Panc1 (cell line): ENCODE results near the gene MON1A. TPM values are rescaled to one million over a fixed set of nuclear protein-coding genes. Genes with fewer than 3 reads are reported as not detected.

Source experiments
- ATAC-seq: fragments of 200-7000 bp; cut with Tn5 transposase; 2 replicates; pipeline ENCODE4 v1.9.1; 2020; ENCODE audit warnings: mild to moderate bottlenecking, moderate library complexity
- BruUV-seq: library from RNA; stranded (reverse); fragments of 400-500 nt; replicated peaks from 2 replicates; lab custom pipeline; 2021; lab: Mats Ljungman, UMichigan
- CTCF ChIA-PET: fragments of 300-600 bp; sonication (Branson Sonifier 250); formaldehyde crosslinking; loops from one replicate; lab custom pipeline; 2022; ENCODE audit warnings: antibody characterized with exemption; lab: Charles Lee
- POLR2A ChIA-PET: fragments of 300-600 bp; sonication (Branson Sonifier 250); formaldehyde crosslinking; loops from one replicate; lab custom pipeline; 2022; ENCODE audit warnings: antibody characterized with exemption; lab: Charles Lee
- DNase-seq: peaks from one replicate; pipeline ENCODE4 v3.0.0-alpha.2; 2010; ENCODE audit warnings: low read depth, low spot score
- H3K27ac ChIP-seq: 2 replicates; pipeline ENCODE4 v1.5.1; 2011; ENCODE audit warnings: mild to moderate bottlenecking, low read length, inconsistent platforms
- H3K27me3 ChIP-seq: fragments of 200-500 bp; sonication (Bioruptor generic); 2 replicates; pipeline ENCODE4 v1.6.0; 2014; ENCODE audit warnings: low read length, inconsistent platforms; ENCODE audit not compliant: control insufficient read depth, insufficient read depth
- H3K36me3 ChIP-seq: fragments of 200-500 bp; sonication (Bioruptor generic); 2 replicates; pipeline ENCODE4 v1.5.1; 2014; ENCODE audit warnings: inconsistent platforms, mild to moderate bottlenecking, low read length, moderate library complexity; ENCODE audit not compliant: control insufficient read depth, insufficient read depth
- H3K4me1 ChIP-seq: 2 replicates; pipeline ENCODE4 v1.5.1; 2011; ENCODE audit warnings: inconsistent platforms, mild to moderate bottlenecking, low read length, moderate library complexity; ENCODE audit not compliant: control insufficient read depth, insufficient read depth
- H3K4me3 ChIP-seq, 2 experiments: 2 replicates each; pipeline ENCODE4 v1.5.1; 2011 to 2012; ENCODE audit warnings: low read depth in 2 of 2, low read length in 2 of 2, mild to moderate bottlenecking in 2 of 2, inconsistent platforms in 1 of 2, moderate library complexity in 1 of 2
- H3K9me3 ChIP-seq: fragments of 200-500 bp; sonication (Bioruptor generic); 2 replicates; pipeline ENCODE4 v1.5.1; 2014; ENCODE audit warnings: low read depth, mild to moderate bottlenecking, inconsistent platforms, low read length, moderate library complexity; ENCODE audit not compliant: control insufficient read depth, insufficient read depth
- CTCF ChIP-seq: fragments of 450-650 bp; IDR thresholded peaks from 2 replicates; pipeline ENCODE4 v1.5.1; 2017; ENCODE audit warnings: mild to moderate bottlenecking
- POLR2AphosphoS5 ChIP-seq: IDR thresholded peaks from 2 replicates; pipeline ENCODE4 v1.6.1; 2012; ENCODE audit warnings: mild to moderate bottlenecking, low read depth, low read length, moderate library complexity
- REST ChIP-seq, 2 experiments: IDR thresholded peaks; 2 replicates each; pipeline ENCODE4 v1.6.1; 2011 to 2012; ENCODE audit warnings: low read depth in 2 of 2, control low read depth in 1 of 2, low read length in 1 of 2, mild to moderate bottlenecking in 1 of 2, moderate library complexity in 1 of 2; ENCODE audit not compliant: insufficient read depth in 1 of 2
- SIN3A ChIP-seq: IDR thresholded peaks from 2 replicates; pipeline ENCODE4 v1.6.1; 2012; ENCODE audit warnings: low read depth, mild to moderate bottlenecking, low read length, moderate library complexity, borderline replicate concordance; ENCODE audit not compliant: insufficient read depth
- TCF7L2 ChIP-seq: IDR thresholded peaks from 2 replicates; pipeline ENCODE4 v1.6.1; 2011; ENCODE audit warnings: mild to moderate bottlenecking, low read depth, low read length, inconsistent platforms
- in situ Hi-C: cut with HindIII; loops from 2 replicates; pipeline ENCODE4 v1.10.0; 2016; ENCODE audit warnings: low sequenced_read_pairs, low pct_unique_long_range_greater_than_20kb
- intact Hi-C: fragments of 100-400 bp; cut with micrococcal nuclease; formaldehyde crosslinking; loops from one replicate; pipeline ENCODE4 v1.10.0; 2022; ENCODE audit not compliant: unreplicated experiment
- total RNA-seq: library from RNA; stranded (reverse); gene quantifications from one replicate; pipeline ENCODE4 v1.2.1, GENCODE V29; 2021; ENCODE audit not compliant: unreplicated experiment

MON1A gene
- total RNA-seq, 1 experiment from 2014 or later, result 12.9 TPM

GRCh38 chr3:49916686-49917085 is 12.9 kb downstream of the MON1A start:
- POLR2A ChIA-PET, result no interaction called here
- intact Hi-C loops (no loop called here), in situ Hi-C loops (no loop called here)
- no TSS peak for BruUV-seq
- Histone ChIP-seq H3K4me3 (no peak overlapping the region), H3K4me1 (no peaks in the 10 kb centered on the region), H3K27ac (no peak overlapping the region), H3K36me3 (no peaks in the 10 kb centered on the region), H3K27me3 (no peaks in the 10 kb centered on the region), H3K9me3 (no peaks in the 10 kb centered on the region)
- TF ChIP-seq TCF7L2, result no peak
- no peak for TF ChIP-seq REST (IDR thresholded peaks at IDR 0.05; ENCODE audit: insufficient read depth in 1 of 2, low read depth in 2 of 2, low read length in 1 of 2)
- no peak for TF ChIP-seq POLR2AphosphoS5
- TF ChIP-seq CTCF, result no peak
- TF ChIP-seq SIN3A, result no peak
- no peak for DNase-seq
- ATAC-seq, result no peak
- CTCF ChIA-PET, result interaction anchor here (0.5 kb wide), 1 partner anchor 16 kb away, joined by 6 read pairs; no protein-coding TSS in a partner anchor

- no TSS peak for BruUV-seq
- Histone ChIP-seq H3K4me1 (no peaks in the 10 kb centered on the region), H3K36me3 (no peaks in the 10 kb centered on the region), H3K4me3 (no peak overlapping the region), H3K9me3 (no peaks in the 10 kb centered on the region), H3K27me3 (no peaks in the 10 kb centered on the region), H3K27ac (no peak overlapping the region)
- ATAC-seq (no peak), DNase-seq (no peak)
- POLR2A ChIA-PET, result no interaction called here
- in situ Hi-C loops (no loop called here), intact Hi-C loops (no loop called here)
- CTCF ChIA-PET, result no interaction called here
- TF ChIP-seq TCF7L2, result no peak
- TF ChIP-seq REST (IDR thresholded peaks at IDR 0.05; ENCODE audit: insufficient read depth in 1 of 2, low read depth in 2 of 2, low read length in 1 of 2), result no peak
- TF ChIP-seq CTCF, result no peak
- TF ChIP-seq SIN3A, result no peak
- no peak for TF ChIP-seq POLR2AphosphoS5
Measured at GRCh38 chr3:49914906-49915305, 14.7 kb downstream of the MON1A start.
